ENCODE measurements around the gene CLPX. TPM values are rescaled to one million over a fixed set of nuclear protein-coding genes. Genes with fewer than 3 reads are reported as not detected.

CLPX gene
- total and polyA plus RNA-seq, 11 donors, result 11.2 to 64.8 (median 54.0) TPM

DNA sequence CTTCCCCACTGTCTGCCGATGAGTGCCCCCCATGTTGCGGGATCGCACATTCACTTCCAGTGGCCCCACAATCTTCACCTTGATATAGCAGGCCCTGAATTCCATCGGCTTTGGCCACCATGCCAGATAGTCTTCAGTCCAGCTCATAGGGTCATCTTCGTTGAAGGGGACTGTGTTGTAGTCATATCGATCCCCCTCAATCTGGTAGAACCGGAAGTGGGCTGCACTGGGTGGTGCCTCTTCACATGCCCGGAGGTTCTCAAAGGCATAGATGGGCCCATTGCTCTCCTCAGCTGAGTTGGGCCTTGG, 12.1 kb upstream of the CLPX start:
- H3K36me3 ChIP-seq, result no peaks in the 10 kb centered on the region
- H3K9me3 ChIP-seq, result no peaks in the 10 kb centered on the region
- DNase-seq, result no peak
- 97 to 100% (median 97%) methylated on average over 7 to 8 of the region's 8 CpGs for WGBS, 4 donors
- ATAC-seq, result no peak
- H3K27me3 ChIP-seq, result no peaks in the 10 kb centered on the region
- intact Hi-C loops (cut with DNase I), result loop anchor here in 2 of 10 donors (10.0 kb wide), 1 partner anchor 188 kb away; no protein-coding TSS in a partner anchor
- TF ChIP-seq, protein P1, sequence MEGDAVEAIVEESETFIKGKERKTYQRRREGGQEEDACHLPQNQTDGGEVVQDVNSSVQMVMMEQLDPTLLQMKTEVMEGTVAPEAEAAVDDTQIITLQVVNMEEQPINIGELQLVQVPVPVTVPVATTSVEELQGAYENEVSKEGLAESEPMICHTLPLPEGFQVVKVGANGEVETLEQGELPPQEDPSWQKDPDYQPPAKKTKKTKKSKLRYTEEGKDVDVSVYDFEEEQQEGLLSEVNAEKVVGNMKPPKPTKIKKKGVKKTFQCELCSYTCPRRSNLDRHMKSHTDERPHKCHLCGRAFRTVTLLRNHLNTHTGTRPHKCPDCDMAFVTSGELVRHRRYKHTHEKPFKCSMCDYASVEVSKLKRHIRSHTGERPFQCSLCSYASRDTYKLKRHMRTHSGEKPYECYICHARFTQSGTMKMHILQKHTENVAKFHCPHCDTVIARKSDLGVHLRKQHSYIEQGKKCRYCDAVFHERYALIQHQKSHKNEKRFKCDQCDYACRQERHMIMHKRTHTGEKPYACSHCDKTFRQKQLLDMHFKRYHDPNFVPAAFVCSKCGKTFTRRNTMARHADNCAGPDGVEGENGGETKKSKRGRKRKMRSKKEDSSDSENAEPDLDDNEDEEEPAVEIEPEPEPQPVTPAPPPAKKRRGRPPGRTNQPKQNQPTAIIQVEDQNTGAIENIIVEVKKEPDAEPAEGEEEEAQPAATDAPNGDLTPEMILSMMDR (IDR thresholded peaks at IDR 0.05), result no peak
- TF ChIP-seq POLR2A (IDR thresholded peaks at IDR 0.05), result no peak
- no peak overlapping the region for H3K27ac ChIP-seq
- H3K4me1 ChIP-seq, result peaks cover 0 to 10% (median 0%) of the 10 kb centered on the region in 12 donors
- H3K4me3 ChIP-seq, result no peak overlapping the region

DNA sequence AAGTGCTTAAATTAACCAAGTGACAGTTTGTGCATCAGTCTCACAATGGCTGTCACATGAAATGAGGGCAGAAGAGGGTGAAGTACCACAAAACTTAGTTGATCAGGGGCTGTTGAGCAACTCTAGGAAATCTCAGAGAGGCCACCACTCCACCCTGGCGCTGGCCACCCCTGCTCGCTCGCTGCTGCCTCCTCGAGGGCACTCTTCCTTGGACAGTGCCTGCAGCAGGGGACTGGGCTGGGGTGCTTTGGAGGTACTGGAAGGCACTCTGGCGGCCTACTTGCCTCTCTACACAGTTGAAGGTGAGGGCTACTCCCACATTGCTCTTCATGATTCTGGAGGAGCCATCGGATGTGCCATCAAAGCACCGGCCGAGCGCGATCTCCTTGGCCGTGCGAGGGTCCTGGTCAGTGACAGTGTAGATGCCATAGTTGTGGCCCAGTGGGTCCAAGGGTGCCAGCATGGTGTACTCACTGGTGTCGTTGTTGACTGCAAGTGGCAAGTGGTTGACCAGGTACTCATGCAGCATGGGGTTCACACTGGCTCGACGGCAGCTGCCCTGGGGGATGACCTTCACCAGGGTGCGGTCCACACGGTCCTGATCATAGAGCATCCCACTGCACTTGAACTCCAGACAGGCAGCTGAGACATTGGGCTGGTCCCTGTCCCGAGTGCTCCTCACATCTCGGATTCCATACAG, 11.6 kb upstream of the CLPX start:
- Histone ChIP-seq H3K9me3 (no peaks in the 10 kb centered on the region), H3K27me3 (no peaks in the 10 kb centered on the region), H3K4me3 (no peak overlapping the region), H3K36me3 (no peaks in the 10 kb centered on the region), H3K27ac (no peak overlapping the region), H3K4me1 (peaks cover 0 to 10% (median 0%) of the 10 kb centered on the region in 12 donors)
- 93 to 96% (median 95%) methylated on average over 15 to 19 of the region's 19 CpGs for WGBS, 4 donors
- TF ChIP-seq POLR2A (IDR thresholded peaks at IDR 0.05), result no peak
- TF ChIP-seq, protein P1 (IDR thresholded peaks at IDR 0.05), result no peak
- intact Hi-C loops (cut with DNase I), result loop anchor here in 2 of 10 donors (10.0 kb wide), 1 partner anchor 188 kb away; no protein-coding TSS in a partner anchor
- DNase-seq, result no peak
- ATAC-seq, result no peak

DNA sequence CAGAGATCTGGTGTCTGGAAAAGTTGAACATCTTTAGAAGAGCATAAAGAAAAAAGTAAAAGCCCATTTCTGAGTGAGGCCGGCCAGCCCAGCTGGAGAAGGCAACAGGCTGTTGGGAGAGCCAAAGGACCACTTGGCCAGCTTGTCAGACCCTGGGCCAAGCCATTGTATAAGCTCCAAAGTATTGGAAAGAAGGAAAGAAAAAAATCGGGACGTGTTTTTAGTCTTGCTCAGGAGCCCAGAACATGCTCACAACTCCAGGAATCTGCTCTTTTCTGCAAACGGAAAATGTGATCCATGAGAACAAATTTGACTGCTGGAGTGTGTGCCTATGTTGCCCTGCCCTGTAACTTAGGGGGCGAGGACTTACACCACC, 10.4 kb upstream of the CLPX start:
- peak overlapping the region in 7 of 12 donors; percentile 24 to 65 (median 55) for H3K27ac ChIP-seq
- ATAC-seq, result peak in 3 of 4 donors; percentile 13 to 38 (median 14)
- intact Hi-C loops (cut with DNase I), result loop anchor here in 2 of 10 donors (10.0 kb wide), 1 partner anchor 189 kb away; no protein-coding TSS in a partner anchor

More for the DNA sequence above, 10.4 kb upstream of the CLPX start:
- 69 to 82% (median 72%) methylated on average over 5 of the region's 5 CpGs for WGBS, 4 donors
- TF ChIP-seq, protein P1 (IDR thresholded peaks at IDR 0.05), result no peak
- no peak for TF ChIP-seq POLR2A (IDR thresholded peaks at IDR 0.05)
- no peak for DNase-seq
- Histone ChIP-seq H3K4me1 (peaks cover 0 to 10% (median 0%) of the 10 kb centered on the region in 12 donors), H3K36me3 (no peaks in the 10 kb centered on the region), H3K4me3 (no peak overlapping the region), H3K9me3 (no peaks in the 10 kb centered on the region), H3K27me3 (no peaks in the 10 kb centered on the region)
